K562 (cell line): Measurements from ENCODE around the gene HRH1. TPM values are rescaled to one million over a fixed set of nuclear protein-coding genes. Genes with fewer than 3 reads are reported as not detected.

Experiments used
- CBFA2T3 ChIP-seq: fragments of 450-650 bp; IDR thresholded peaks from 2 replicates; pipeline ENCODE4 v1.6.1; 2017
- CREB1 ChIP-seq, 2 experiments: sonication (generic) in 1 of 2; formaldehyde crosslinking in 1 of 2; IDR thresholded peaks; 2 replicates each; pipeline versions ENCODE4 v1.6.1 to v1.8.0; 2012 to 2022; ENCODE audit warnings: inconsistent platforms in 1 of 2, mild to moderate bottlenecking in 1 of 2, missing genetic modification reagents in 1 of 2, moderate library complexity in 1 of 2
- ELF2 ChIP-seq: fragments of 250-450 bp; sonication (Bioruptor Pico); IDR thresholded peaks from 2 replicates; pipeline ENCODE4 v1.5.0; 2021; ENCODE audit warnings: mild to moderate bottlenecking
- MYC ChIP-seq, 2 experiments: fragments of 250-450 bp in 1 of 2; sonication (Bioruptor Pico) in 1 of 2; IDR thresholded peaks; 2 replicates each; pipeline versions ENCODE4 v1.5.1 to v1.6.1; 2012 to 2021; ENCODE audit warnings: low read depth in 2 of 2, borderline replicate concordance in 1 of 2, improper control_type of control experiment in 1 of 2, low read length in 1 of 2, mild to moderate bottlenecking in 1 of 2, moderate library complexity in 1 of 2
- PHTF2 ChIP-seq: fragments of 250-450 bp; sonication (Bioruptor Pico); IDR thresholded peaks from 2 replicates; pipeline ENCODE4 v1.5.0; 2021; ENCODE audit warnings: mild to moderate bottlenecking
- THRAP3 ChIP-seq: fragments of 450-650 bp; IDR thresholded peaks from 2 replicates; pipeline ENCODE4 v1.6.1; 2016; ENCODE audit warnings: mild to moderate bottlenecking, inconsistent platforms, borderline replicate concordance
- ZNF436 ChIP-seq: fragments of 250-450, 450-650 bp; sonication (Bioruptor Pico); formaldehyde crosslinking; IDR thresholded peaks from 2 replicates; pipeline ENCODE4 v1.7.0; 2020; ENCODE audit warnings: mild to moderate bottlenecking
- ZNF696 ChIP-seq: fragments of 250-450 bp; sonication (Bioruptor Pico); conservative IDR thresholded peaks from 2 replicates; pipeline ENCODE4 v1.4.0; 2020; ENCODE audit warnings: mild to moderate bottlenecking, moderate library complexity
- ZNF780A ChIP-seq: fragments of 250-450 bp; sonication (Bioruptor Pico); IDR thresholded peaks from 2 replicates; pipeline ENCODE4 v1.5.0; 2021; ENCODE audit warnings: mild to moderate bottlenecking
- polyA plus RNA-seq, 8 experiments: library from polyadenylated mRNA; depleted of rRNA in 4 of 8; stranded (reverse) in 5 of 8; unstranded in 3 of 8; fragments of >200 nt; fragmentation: Nextera tagmentation in 2 of 8; fragmentation: Illumina TruSeq in 1 of 8; extraction: Ambion mirVana in 2 of 8; extraction: Trizol in 1 of 8; gene quantifications; 2 replicates each; pipeline versions ENCODE4 v1.2.1 to v1.2.3, GENCODE V29; 2011 to 2014; ENCODE audit warnings: inconsistent platforms in 1 of 8, missing spikeins in 1 of 8
- total RNA-seq, 7 experiments: library from RNA; depleted of rRNA in 6 of 7; stranded (reverse); fragments of >200 nt in 6 of 7; fragmentation: Illumina TruSeq in 2 of 7; extraction: Trizol in 2 of 7; gene quantifications; 2 replicates each; pipeline versions ENCODE4 v1.2.1 to v1.2.3, GENCODE V29; 2011 to 2021; ENCODE audit warnings: low replicate concordance in 1 of 7
- TF ChIP-seq, protein P1 (sequence below): sonication (generic); formaldehyde crosslinking; IDR thresholded peaks from 2 replicates; pipeline ENCODE4 v1.8.0; 2023; ENCODE audit warnings: missing genetic modification reagents, mild to moderate bottlenecking, borderline replicate concordance
- TF ChIP-seq, protein P2 (sequence below), 2 experiments: fragments of 450-650 bp in 1 of 2; IDR thresholded peaks; 2 replicates each; pipeline ENCODE4 v1.6.1; 2011 to 2017; ENCODE audit warnings: low read depth in 2 of 2, antibody characterized with exemption in 1 of 2, borderline replicate concordance in 1 of 2, low read length in 1 of 2, mild to moderate bottlenecking in 1 of 2, mixed read lengths in 1 of 2; ENCODE audit not compliant: control insufficient read depth in 1 of 2
- TF ChIP-seq, protein P3 (sequence below): fragments of 450-650 bp; IDR thresholded peaks from 2 replicates; pipeline ENCODE4 v1.6.1; 2017; ENCODE audit warnings: antibody characterized with exemption
- TF ChIP-seq, protein P4 (sequence below): sonication (generic); formaldehyde crosslinking; IDR thresholded peaks from 2 replicates; pipeline ENCODE4 v1.8.1; 2023; ENCODE audit warnings: mild to moderate bottlenecking, missing genetic modification reagents

Gene HRH1
- total and polyA plus RNA-seq, 9 of the 15 experiments (the other 6 are each of a cell fraction or from before 2014, with no cell fraction given), result 0.03 to 0.15 (median 0.06) TPM; not detected in 1

DNA sequence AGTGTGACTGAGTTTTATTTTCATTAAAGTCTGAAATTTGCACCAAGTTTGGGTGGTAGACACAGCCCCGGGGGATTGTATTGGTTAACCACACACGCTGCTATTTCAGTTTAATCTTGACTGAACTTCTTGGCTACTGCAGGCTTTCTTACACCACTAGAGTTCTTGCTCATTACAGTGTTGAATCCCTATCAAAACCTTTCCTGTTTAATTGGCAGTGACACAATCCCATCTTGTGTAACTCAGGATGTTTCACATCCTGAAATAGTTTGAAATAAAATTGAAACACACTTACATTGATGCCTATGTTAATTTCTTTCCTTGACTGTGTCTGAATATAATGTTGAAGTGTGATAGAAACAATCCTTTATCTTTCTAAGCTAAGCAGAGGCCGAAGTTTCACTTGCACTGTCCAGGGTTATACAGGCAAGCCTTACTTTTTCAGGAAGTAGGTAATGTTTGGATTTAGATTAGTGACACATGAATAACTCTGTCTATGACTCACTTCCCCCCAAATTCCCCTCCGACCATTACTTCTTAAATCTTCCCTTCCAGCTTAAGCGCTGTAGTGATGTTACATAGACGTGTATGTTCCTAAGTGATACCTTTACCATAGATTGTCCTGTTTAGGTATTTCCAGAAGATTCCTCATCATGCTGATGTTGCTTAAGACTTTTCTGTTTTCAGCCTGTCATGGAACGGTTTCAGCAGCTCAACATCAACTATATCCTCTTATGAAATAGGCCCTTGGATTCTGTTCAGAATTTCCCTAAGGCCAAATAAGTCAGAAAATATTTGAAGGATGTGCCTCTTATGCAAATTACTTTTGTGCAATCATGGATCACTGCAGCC lies 134.7 kb downstream of the HRH1 start (continued):
- TF ChIP-seq, protein P1, sequence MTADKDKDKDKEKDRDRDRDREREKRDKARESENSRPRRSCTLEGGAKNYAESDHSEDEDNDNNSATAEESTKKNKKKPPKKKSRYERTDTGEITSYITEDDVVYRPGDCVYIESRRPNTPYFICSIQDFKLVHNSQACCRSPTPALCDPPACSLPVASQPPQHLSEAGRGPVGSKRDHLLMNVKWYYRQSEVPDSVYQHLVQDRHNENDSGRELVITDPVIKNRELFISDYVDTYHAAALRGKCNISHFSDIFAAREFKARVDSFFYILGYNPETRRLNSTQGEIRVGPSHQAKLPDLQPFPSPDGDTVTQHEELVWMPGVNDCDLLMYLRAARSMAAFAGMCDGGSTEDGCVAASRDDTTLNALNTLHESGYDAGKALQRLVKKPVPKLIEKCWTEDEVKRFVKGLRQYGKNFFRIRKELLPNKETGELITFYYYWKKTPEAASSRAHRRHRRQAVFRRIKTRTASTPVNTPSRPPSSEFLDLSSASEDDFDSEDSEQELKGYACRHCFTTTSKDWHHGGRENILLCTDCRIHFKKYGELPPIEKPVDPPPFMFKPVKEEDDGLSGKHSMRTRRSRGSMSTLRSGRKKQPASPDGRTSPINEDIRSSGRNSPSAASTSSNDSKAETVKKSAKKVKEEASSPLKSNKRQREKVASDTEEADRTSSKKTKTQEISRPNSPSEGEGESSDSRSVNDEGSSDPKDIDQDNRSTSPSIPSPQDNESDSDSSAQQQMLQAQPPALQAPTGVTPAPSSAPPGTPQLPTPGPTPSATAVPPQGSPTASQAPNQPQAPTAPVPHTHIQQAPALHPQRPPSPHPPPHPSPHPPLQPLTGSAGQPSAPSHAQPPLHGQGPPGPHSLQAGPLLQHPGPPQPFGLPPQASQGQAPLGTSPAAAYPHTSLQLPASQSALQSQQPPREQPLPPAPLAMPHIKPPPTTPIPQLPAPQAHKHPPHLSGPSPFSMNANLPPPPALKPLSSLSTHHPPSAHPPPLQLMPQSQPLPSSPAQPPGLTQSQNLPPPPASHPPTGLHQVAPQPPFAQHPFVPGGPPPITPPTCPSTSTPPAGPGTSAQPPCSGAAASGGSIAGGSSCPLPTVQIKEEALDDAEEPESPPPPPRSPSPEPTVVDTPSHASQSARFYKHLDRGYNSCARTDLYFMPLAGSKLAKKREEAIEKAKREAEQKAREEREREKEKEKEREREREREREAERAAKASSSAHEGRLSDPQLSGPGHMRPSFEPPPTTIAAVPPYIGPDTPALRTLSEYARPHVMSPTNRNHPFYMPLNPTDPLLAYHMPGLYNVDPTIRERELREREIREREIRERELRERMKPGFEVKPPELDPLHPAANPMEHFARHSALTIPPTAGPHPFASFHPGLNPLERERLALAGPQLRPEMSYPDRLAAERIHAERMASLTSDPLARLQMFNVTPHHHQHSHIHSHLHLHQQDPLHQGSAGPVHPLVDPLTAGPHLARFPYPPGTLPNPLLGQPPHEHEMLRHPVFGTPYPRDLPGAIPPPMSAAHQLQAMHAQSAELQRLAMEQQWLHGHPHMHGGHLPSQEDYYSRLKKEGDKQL (CRISPR knock-in tag), result no peak
- TF ChIP-seq THRAP3 (no peak), ZNF696 (CRISPR knock-in tag) (no peak), CREB1 (IDR thresholded peaks at IDR 0.05) (peak; percentile 73), CREB1 (CRISPR knock-in tag; IDR thresholded peaks at IDR 0.05) (no peak), CBFA2T3 (peak; percentile 80), ZNF436 (CRISPR knock-in tag) (no peak), ELF2 (no peak), MYC (IDR thresholded peaks at IDR 0.05; ENCODE audit: low read depth, low read length) (no peak), MYC (CRISPR knock-in tag; IDR thresholded peaks at IDR 0.05; ENCODE audit: borderline replicate concordance, low read depth) (no peak), ZNF780A (CRISPR knock-in tag) (no peak), PHTF2 (CRISPR knock-in tag) (no peak)
- TF ChIP-seq, protein P2, sequence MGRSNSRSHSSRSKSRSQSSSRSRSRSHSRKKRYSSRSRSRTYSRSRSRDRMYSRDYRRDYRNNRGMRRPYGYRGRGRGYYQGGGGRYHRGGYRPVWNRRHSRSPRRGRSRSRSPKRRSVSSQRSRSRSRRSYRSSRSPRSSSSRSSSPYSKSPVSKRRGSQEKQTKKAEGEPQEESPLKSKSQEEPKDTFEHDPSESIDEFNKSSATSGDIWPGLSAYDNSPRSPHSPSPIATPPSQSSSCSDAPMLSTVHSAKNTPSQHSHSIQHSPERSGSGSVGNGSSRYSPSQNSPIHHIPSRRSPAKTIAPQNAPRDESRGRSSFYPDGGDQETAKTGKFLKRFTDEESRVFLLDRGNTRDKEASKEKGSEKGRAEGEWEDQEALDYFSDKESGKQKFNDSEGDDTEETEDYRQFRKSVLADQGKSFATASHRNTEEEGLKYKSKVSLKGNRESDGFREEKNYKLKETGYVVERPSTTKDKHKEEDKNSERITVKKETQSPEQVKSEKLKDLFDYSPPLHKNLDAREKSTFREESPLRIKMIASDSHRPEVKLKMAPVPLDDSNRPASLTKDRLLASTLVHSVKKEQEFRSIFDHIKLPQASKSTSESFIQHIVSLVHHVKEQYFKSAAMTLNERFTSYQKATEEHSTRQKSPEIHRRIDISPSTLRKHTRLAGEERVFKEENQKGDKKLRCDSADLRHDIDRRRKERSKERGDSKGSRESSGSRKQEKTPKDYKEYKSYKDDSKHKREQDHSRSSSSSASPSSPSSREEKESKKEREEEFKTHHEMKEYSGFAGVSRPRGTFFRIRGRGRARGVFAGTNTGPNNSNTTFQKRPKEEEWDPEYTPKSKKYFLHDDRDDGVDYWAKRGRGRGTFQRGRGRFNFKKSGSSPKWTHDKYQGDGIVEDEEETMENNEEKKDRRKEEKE (IDR thresholded peaks at IDR 0.05; ENCODE audit: borderline replicate concordance in 1 of 2, control insufficient read depth in 1 of 2, low read depth in 2 of 2, low read length in 1 of 2), result no peak
- TF ChIP-seq, protein P3, sequence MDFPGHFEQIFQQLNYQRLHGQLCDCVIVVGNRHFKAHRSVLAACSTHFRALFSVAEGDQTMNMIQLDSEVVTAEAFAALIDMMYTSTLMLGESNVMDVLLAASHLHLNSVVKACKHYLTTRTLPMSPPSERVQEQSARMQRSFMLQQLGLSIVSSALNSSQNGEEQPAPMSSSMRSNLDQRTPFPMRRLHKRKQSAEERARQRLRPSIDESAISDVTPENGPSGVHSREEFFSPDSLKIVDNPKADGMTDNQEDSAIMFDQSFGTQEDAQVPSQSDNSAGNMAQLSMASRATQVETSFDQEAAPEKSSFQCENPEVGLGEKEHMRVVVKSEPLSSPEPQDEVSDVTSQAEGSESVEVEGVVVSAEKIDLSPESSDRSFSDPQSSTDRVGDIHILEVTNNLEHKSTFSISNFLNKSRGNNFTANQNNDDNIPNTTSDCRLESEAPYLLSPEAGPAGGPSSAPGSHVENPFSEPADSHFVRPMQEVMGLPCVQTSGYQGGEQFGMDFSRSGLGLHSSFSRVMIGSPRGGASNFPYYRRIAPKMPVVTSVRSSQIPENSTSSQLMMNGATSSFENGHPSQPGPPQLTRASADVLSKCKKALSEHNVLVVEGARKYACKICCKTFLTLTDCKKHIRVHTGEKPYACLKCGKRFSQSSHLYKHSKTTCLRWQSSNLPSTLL, result no peak
- TF ChIP-seq, protein P4, sequence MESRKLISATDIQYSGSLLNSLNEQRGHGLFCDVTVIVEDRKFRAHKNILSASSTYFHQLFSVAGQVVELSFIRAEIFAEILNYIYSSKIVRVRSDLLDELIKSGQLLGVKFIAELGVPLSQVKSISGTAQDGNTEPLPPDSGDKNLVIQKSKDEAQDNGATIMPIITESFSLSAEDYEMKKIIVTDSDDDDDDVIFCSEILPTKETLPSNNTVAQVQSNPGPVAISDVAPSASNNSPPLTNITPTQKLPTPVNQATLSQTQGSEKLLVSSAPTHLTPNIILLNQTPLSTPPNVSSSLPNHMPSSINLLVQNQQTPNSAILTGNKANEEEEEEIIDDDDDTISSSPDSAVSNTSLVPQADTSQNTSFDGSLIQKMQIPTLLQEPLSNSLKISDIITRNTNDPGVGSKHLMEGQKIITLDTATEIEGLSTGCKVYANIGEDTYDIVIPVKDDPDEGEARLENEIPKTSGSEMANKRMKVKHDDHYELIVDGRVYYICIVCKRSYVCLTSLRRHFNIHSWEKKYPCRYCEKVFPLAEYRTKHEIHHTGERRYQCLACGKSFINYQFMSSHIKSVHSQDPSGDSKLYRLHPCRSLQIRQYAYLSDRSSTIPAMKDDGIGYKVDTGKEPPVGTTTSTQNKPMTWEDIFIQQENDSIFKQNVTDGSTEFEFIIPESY, result no peak
